Measurements from ENCODE around the gene DLX1. TPM values are rescaled to one million over a fixed set of nuclear protein-coding genes. Genes with fewer than 3 reads are reported as not detected.
"Not testable (repeated sequence)": the region's sequence is repeated elsewhere in the genome, so short reads cannot be mapped to it uniquely, and the experiment has no call there.

DLX1 gene
- total RNA-seq, 2 experiments from 2014 or later = 0.10 TPM; not detected in 1

DNA sequence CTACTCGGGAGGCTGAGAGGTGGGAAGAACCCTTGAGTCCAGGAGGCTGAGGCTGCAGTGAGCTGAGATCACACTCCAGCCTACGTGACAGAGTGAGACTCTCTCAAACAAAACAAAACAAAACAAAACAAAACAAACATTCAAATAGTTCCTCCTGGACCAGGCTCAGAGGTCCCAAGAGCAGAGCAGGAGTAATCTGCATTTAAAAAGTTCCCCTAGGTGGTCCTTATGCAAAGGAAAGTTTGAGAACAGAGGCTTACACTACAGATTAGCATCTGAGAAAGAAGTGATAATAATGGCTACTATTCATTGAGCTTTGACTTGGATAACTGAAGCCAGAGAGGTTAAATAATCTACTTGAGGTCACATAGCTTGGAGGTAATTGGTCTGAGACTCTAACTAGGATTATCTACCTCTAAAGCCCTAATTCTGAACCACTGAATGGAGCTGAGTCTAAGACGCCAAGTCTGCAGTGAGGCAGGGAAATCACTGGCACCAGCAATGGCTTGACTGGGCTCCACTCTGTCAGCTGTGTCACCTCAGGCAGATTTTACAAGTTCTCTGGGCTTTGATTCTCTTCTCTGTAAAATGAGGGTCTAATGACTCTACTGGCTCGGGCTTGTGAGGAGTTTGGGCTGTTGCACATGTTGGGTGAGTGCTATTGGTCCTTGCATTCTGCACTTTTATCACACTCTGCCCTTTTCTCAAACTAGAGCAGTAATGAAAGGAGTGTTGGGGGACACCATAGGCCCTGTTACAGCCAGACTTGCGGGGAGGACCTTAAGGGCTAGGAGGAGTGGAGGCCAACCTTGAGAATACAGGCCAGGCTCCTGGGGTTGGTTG is 46.6 kb downstream of the DLX1 start:
- peaks cover 5% of the 10 kb centered on the region for H3K9me3 Mint-ChIP-seq
- H3K27me3 Mint-ChIP-seq = peaks cover 3% of the 10 kb centered on the region
- no peaks in the 10 kb centered on the region for H3K4me1 Mint-ChIP-seq
- H3K36me3 Mint-ChIP-seq = peaks cover 5% of the 10 kb centered on the region
- no peak overlapping the region for H3K27ac Mint-ChIP-seq
- no peak for DNase-seq
- no peak overlapping the region for H3K4me3 Mint-ChIP-seq

DNA sequence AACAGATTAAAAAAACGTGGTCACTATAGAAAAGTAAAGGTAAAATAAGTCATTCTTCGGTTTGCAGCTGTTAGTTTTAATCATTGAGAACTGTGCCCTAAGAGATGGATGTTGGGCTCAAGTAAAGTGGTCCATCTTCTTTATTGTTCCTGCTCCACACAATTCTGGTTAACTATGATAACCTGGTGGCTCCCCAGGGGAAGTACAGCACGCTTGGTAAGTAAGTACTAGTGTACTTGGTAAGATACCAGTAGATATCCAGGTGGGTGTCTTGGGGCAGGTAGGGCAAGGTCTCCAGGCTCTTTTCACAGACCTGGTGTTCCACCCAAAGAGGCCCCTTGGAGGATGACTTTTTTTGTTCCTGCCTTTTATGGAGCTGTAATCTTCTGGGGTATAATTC is 49.0 kb downstream of the DLX1 start:
- Mint-ChIP-seq H3K27me3 (peaks cover 3% of the 10 kb centered on the region), H3K4me1 (no peaks in the 10 kb centered on the region), H3K27ac (no peak overlapping the region), H3K4me3 (no peak overlapping the region), H3K9me3 (peaks cover 5% of the 10 kb centered on the region), H3K36me3 (peaks cover 5% of the 10 kb centered on the region)
- DNase-seq = no peak

DNA sequence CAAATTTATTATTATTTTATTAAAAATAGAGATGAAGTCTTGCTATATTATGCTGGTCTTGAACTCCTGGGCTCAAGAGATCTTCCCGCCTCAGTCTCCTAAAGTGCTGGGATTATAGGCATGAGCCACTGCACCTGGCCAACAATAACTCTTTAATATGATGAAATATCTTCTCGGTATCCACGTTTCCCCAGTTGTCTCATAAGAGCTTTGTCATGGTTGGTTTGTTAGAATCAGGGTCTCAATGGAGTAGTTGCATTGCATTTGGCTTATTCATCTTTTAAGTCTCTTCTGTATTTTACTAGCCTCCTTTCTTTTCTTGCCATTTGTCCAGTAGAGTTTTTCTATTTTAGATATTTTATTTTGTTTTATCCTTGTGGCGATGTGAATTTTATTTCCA is 50.1 kb downstream of the DLX1 start:
- no peak overlapping the region for H3K4me3 Mint-ChIP-seq
- peaks cover 3% of the 10 kb centered on the region for H3K27me3 Mint-ChIP-seq

DNA sequence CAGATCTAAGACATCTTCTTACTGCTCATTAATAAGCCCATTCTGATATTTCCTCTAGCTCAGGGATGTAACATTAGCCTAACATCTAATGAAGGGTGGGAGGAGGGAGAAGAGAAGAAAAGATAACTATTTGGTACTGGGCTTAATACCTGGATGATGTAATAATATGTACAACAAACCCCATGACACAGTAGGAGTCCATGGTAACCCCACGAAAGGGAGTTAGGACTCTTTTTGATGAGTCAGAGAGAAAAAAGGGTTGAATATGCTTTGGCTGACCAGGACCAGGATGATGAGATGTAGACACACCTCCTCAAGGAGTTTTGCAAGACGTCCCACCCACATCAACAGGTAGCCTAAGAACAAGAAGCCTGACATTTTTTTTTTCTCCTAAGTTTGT is 51.8 kb downstream of the DLX1 start:
- Mint-ChIP-seq H3K27ac (no peak overlapping the region), H3K36me3 (no peaks in the 10 kb centered on the region), H3K4me3 (no peak overlapping the region), H3K9me3 (no peaks in the 10 kb centered on the region), H3K27me3 (peaks cover 3% of the 10 kb centered on the region), H3K4me1 (no peaks in the 10 kb centered on the region)
- no peak for DNase-seq

More for the DNA sequence above, 50.1 kb downstream of the DLX1 start:
- Mint-ChIP-seq H3K27ac (no peak overlapping the region), H3K4me1 (no peaks in the 10 kb centered on the region), H3K36me3 (no peaks in the 10 kb centered on the region), H3K9me3 (peaks cover 1% of the 10 kb centered on the region)
- DNase-seq = no peak

DNA sequence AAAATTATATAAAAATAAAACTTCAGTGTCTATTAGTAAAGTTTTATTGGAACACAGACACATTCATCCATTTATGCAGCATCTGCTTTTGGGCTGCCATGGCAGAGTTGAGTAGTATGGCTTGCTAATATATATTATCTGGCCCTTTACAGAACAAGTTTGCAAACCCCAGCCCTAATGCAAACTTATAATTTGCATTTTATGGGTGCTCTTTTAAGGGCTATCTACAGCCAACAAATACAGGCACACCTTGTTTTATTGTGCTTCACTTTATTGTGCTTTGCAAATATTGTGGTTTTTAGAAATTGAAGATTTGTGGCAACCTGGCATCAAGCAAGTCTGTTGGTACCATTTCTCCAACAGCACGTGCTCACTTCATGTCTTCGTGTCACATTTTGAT is 52.6 kb downstream of the DLX1 start:
- DNase-seq = no peak
- Mint-ChIP-seq H3K27ac (no peak overlapping the region), H3K27me3 (peaks cover 3% of the 10 kb centered on the region), H3K4me3 (no peak overlapping the region), H3K36me3 (no peaks in the 10 kb centered on the region), H3K9me3 (no peaks in the 10 kb centered on the region), H3K4me1 (no peaks in the 10 kb centered on the region)

DNA sequence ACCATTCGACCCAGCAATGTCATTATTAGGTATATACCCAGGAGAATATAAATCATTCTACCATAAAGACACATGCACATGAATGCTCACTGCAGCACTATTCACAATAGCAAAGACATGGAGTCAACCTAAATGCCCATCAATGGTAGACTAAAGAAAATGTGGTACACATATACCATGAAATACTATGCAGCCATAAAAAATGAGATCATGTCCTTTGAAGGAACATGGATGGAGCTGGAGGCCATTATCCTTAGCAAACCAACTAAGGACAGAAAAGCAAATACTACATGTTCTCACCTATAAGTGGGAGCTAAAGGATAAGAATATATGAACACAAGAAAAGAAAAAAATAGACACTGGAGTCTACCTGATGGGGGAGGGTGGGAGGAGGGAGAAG is 53.4 kb downstream of the DLX1 start:
- not testable (repeated sequence) for H3K4me3 Mint-ChIP-seq, DNase-seq, H3K36me3 Mint-ChIP-seq, H3K4me1 Mint-ChIP-seq, H3K9me3 Mint-ChIP-seq, H3K27me3 Mint-ChIP-seq, H3K27ac Mint-ChIP-seq

Other genes starting within 250 kb of the DLX1 start
- gene SLC25A12, start 191.3 kb upstream of the DLX1 start, total RNA-seq = 10 to 100 TPM; 24.5 to 25.5 TPM
- 10 to 100 TPM; 92.4 to 95.6 TPM for gene HAT1, start 163.0 kb upstream of the DLX1 start, total RNA-seq
- 1 to 10 TPM; 5.2 to 6.0 TPM for gene METAP1D, start 85.6 kb upstream of the DLX1 start, total RNA-seq
- gene DLX2, start 17.4 kb downstream of the DLX1 start, total RNA-seq = not detected

All from activated naive CD8-positive, alpha-beta T cell treated with anti-CD3 and anti-CD28 coated beads for 36 hours (primary cell).